ENCODE results near the gene NISCH. TPM values are rescaled to one million over a fixed set of nuclear protein-coding genes. Genes with fewer than 3 reads are reported as not detected.
A peak's percentile ranks its signal among the peaks of the same experiment; 100 is the strongest.

Gene NISCH
- total and polyA plus RNA-seq, 2 of the 8 experiments (the other 6 are each of a cell fraction or from before 2014, with no cell fraction given) = 71.2 to 71.9 TPM

DNA sequence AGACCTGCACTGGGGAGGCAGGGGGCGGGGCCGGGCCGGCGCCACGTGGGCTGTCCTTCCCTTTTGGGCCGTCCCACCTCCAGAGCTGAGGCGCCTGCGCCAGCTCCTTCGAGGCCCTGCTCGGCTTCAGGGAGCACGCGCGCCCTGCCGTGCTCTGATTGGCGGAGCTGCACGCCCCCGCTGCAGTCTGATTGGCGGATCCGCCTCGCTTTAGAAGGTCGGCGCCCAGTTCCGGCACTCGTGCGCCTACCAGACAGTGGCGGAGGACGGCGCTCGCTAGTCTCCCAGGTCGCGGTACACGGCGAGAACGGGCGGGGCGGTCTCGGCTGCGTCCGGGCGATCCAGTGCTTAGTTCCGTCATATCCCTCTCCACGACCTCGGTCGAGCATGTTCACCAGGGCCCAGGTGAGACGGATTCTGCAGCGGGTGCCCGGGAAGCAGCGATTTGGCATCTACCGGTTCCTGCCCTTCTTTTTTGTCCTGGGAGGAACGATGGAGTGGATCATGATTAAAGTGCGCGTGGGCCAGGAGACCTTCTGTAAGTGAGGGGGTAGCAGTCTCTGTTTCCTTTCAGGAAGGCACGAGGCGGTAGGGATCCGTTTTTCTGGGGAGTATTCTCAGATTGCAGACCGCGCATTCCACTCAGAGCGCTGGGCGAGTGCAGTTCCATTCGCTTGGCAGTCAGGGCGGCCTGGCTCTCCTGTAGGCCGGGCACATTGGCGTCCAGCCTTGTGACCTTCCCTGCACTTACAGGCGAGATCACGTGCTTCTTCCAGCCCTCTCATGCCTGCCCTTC lies 81.2 kb downstream of the NISCH start, which contains the start of gene UQCC5 (continued):
- TF ChIP-seq, protein P1, sequence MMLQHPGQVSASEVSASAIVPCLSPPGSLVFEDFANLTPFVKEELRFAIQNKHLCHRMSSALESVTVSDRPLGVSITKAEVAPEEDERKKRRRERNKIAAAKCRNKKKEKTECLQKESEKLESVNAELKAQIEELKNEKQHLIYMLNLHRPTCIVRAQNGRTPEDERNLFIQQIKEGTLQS (IDR thresholded peaks at IDR 0.05; ENCODE audit: insufficient read depth, low read depth, low read length) = 0 out of 2 replicates have a peak, but pooled peaks have one; percentile 61
- TF ChIP-seq, protein P2, sequence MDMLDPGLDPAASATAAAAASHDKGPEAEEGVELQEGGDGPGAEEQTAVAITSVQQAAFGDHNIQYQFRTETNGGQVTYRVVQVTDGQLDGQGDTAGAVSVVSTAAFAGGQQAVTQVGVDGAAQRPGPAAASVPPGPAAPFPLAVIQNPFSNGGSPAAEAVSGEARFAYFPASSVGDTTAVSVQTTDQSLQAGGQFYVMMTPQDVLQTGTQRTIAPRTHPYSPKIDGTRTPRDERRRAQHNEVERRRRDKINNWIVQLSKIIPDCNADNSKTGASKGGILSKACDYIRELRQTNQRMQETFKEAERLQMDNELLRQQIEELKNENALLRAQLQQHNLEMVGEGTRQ (IDR thresholded peaks at IDR 0.05; ENCODE audit: low read length) = peak; percentile 85
- TF ChIP-seq, protein P3, sequence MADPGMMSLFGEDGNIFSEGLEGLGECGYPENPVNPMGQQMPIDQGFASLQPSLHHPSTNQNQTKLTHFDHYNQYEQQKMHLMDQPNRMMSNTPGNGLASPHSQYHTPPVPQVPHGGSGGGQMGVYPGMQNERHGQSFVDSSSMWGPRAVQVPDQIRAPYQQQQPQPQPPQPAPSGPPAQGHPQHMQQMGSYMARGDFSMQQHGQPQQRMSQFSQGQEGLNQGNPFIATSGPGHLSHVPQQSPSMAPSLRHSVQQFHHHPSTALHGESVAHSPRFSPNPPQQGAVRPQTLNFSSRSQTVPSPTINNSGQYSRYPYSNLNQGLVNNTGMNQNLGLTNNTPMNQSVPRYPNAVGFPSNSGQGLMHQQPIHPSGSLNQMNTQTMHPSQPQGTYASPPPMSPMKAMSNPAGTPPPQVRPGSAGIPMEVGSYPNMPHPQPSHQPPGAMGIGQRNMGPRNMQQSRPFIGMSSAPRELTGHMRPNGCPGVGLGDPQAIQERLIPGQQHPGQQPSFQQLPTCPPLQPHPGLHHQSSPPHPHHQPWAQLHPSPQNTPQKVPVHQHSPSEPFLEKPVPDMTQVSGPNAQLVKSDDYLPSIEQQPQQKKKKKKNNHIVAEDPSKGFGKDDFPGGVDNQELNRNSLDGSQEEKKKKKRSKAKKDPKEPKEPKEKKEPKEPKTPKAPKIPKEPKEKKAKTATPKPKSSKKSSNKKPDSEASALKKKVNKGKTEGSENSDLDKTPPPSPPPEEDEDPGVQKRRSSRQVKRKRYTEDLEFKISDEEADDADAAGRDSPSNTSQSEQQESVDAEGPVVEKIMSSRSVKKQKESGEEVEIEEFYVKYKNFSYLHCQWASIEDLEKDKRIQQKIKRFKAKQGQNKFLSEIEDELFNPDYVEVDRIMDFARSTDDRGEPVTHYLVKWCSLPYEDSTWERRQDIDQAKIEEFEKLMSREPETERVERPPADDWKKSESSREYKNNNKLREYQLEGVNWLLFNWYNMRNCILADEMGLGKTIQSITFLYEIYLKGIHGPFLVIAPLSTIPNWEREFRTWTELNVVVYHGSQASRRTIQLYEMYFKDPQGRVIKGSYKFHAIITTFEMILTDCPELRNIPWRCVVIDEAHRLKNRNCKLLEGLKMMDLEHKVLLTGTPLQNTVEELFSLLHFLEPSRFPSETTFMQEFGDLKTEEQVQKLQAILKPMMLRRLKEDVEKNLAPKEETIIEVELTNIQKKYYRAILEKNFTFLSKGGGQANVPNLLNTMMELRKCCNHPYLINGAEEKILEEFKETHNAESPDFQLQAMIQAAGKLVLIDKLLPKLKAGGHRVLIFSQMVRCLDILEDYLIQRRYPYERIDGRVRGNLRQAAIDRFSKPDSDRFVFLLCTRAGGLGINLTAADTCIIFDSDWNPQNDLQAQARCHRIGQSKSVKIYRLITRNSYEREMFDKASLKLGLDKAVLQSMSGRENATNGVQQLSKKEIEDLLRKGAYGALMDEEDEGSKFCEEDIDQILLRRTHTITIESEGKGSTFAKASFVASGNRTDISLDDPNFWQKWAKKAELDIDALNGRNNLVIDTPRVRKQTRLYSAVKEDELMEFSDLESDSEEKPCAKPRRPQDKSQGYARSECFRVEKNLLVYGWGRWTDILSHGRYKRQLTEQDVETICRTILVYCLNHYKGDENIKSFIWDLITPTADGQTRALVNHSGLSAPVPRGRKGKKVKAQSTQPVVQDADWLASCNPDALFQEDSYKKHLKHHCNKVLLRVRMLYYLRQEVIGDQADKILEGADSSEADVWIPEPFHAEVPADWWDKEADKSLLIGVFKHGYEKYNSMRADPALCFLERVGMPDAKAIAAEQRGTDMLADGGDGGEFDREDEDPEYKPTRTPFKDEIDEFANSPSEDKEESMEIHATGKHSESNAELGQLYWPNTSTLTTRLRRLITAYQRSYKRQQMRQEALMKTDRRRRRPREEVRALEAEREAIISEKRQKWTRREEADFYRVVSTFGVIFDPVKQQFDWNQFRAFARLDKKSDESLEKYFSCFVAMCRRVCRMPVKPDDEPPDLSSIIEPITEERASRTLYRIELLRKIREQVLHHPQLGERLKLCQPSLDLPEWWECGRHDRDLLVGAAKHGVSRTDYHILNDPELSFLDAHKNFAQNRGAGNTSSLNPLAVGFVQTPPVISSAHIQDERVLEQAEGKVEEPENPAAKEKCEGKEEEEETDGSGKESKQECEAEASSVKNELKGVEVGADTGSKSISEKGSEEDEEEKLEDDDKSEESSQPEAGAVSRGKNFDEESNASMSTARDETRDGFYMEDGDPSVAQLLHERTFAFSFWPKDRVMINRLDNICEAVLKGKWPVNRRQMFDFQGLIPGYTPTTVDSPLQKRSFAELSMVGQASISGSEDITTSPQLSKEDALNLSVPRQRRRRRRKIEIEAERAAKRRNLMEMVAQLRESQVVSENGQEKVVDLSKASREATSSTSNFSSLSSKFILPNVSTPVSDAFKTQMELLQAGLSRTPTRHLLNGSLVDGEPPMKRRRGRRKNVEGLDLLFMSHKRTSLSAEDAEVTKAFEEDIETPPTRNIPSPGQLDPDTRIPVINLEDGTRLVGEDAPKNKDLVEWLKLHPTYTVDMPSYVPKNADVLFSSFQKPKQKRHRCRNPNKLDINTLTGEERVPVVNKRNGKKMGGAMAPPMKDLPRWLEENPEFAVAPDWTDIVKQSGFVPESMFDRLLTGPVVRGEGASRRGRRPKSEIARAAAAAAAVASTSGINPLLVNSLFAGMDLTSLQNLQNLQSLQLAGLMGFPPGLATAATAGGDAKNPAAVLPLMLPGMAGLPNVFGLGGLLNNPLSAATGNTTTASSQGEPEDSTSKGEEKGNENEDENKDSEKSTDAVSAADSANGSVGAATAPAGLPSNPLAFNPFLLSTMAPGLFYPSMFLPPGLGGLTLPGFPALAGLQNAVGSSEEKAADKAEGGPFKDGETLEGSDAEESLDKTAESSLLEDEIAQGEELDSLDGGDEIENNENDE (IDR thresholded peaks at IDR 0.05; ENCODE audit: insufficient replicate concordance, low read length) = no peak
- TF ChIP-seq SIN3A (conservative IDR thresholded peaks at IDR 0.05 in 1 of 2, IDR thresholded peaks at IDR 0.05 in 1 of 2; ENCODE audit: low read depth in 1 of 2, low read length in 2 of 2) (peak in 1 of 2 experiments; percentile 46; a peak in 1 of 4 replicates), SIX5 (IDR thresholded peaks at IDR 0.05; ENCODE audit: low read depth, low read length) (no peak), GTF2F1 (IDR thresholded peaks at IDR 0.05; ENCODE audit: borderline replicate concordance, low read depth, low read length) (peak; percentile 90), EGR1 (IDR thresholded peaks at IDR 0.05; ENCODE audit: borderline replicate concordance, low read depth, low read length) (peak; percentile 100), POLR2A (IDR thresholded peaks at IDR 0.05; ENCODE audit: control extremely low read depth in 1 of 2, low read depth in 2 of 2, low read length in 2 of 2) (peak in 1 of 2 experiments; percentile 97; a peak in 2 of 3 replicates)

Measured in H1 (cell line).